SK-N-SH treated with all-trans-retinoic acid at 6 μM for 48 hours (cell line): ENCODE measurements around the gene COL15A1.

ENCODE experiments used
- ATAC-seq: fragments of 200-7000 bp; cut with Tn5 transposase; 3 replicates; pipeline ENCODE4 v1.9.1; 2020; ENCODE audit warnings: mild to moderate bottlenecking, moderate library complexity
- CSDC2 ChIP-seq: fragments of 250-450 bp; sonication (Bioruptor Pico); IDR thresholded peaks from 2 replicates; pipeline ENCODE4 v1.5.0; 2020; ENCODE audit warnings: mild to moderate bottlenecking, moderate library complexity
- CSRNP3 ChIP-seq: fragments of 250-450 bp; sonication (Bioruptor Pico); IDR thresholded peaks from 2 replicates; pipeline ENCODE4 v1.5.1; 2021; ENCODE audit warnings: mild to moderate bottlenecking, moderate library complexity
- OSR1 ChIP-seq: fragments of 250-450 bp; sonication (Bioruptor Pico); IDR thresholded peaks from 2 replicates; pipeline ENCODE4 v1.8.0; 2022; ENCODE audit warnings: moderate library complexity, mild to moderate bottlenecking, inconsistent platforms
- PATZ1 ChIP-seq: fragments of 250-450 bp; sonication (Bioruptor Pico); IDR thresholded peaks from 2 replicates; pipeline ENCODE4 v1.8.0; 2020; ENCODE audit warnings: mild to moderate bottlenecking, moderate library complexity, borderline replicate concordance
- POU6F1 ChIP-seq: fragments of 250-450 bp; sonication (Bioruptor Pico); IDR thresholded peaks from 2 replicates; pipeline ENCODE4 v1.8.0; 2021; ENCODE audit warnings: low read depth, mild to moderate bottlenecking, moderate library complexity, borderline replicate concordance
- RARB ChIP-seq: fragments of 250-450 bp; sonication (Bioruptor Pico); IDR thresholded peaks from 2 replicates; pipeline ENCODE4 v1.8.0; 2021; ENCODE audit warnings: mild to moderate bottlenecking, moderate library complexity
- SNAI2 ChIP-seq: fragments of 250-450 bp; sonication (Bioruptor Pico); IDR thresholded peaks from 2 replicates; pipeline ENCODE4 v1.5.0; 2020; ENCODE audit warnings: mild to moderate bottlenecking, moderate library complexity
- TCF4 ChIP-seq: fragments of 250-450 bp; sonication (Bioruptor Pico); IDR thresholded peaks from 2 replicates; pipeline ENCODE4 v1.8.0; 2021; ENCODE audit warnings: mild to moderate bottlenecking, moderate library complexity, borderline replicate concordance
- TSHZ2 ChIP-seq: fragments of 250-450 bp; sonication (Bioruptor Pico); IDR thresholded peaks from 2 replicates; pipeline ENCODE4 v1.5.0; 2020; ENCODE audit warnings: mild to moderate bottlenecking, moderate library complexity
- ZC3H10 ChIP-seq: fragments of 250-450 bp; sonication (Bioruptor Pico); IDR thresholded peaks from 2 replicates; pipeline ENCODE4 v1.5.1; 2021; ENCODE audit warnings: mild to moderate bottlenecking, moderate library complexity
- ZFP30 ChIP-seq: fragments of 450-650 bp; formaldehyde crosslinking; IDR thresholded peaks from 2 replicates; pipeline ENCODE4 v1.5.0; 2022; ENCODE audit warnings: mild to moderate bottlenecking, moderate library complexity
- ZNF565 ChIP-seq: fragments of 450-650 bp; formaldehyde crosslinking; conservative IDR thresholded peaks from 2 replicates; pipeline ENCODE4 v1.5.0; 2020; ENCODE audit warnings: low read depth, mild to moderate bottlenecking, moderate library complexity
- ZNF8 ChIP-seq: fragments of 450-650 bp; formaldehyde crosslinking; IDR thresholded peaks from 2 replicates; pipeline ENCODE4 v1.5.0; 2020; ENCODE audit warnings: mild to moderate bottlenecking, moderate library complexity

Gene COL15A1

GRCh38 chr9:99057665-99058625, 114.2 kb downstream of the COL15A1 start:
- no peak for TF ChIP-seq TCF4 (CRISPR knock-in tag)
- TF ChIP-seq ZC3H10 (CRISPR knock-in tag) = no peak
- TF ChIP-seq OSR1 (CRISPR knock-in tag) = no peak
- no peak for TF ChIP-seq ZNF565 (CRISPR knock-in tag)
- no peak for TF ChIP-seq ZNF8 (CRISPR knock-in tag)
- TF ChIP-seq PATZ1 (CRISPR knock-in tag) = no peak
- TF ChIP-seq POU6F1 (CRISPR knock-in tag) = no peak
- TF ChIP-seq CSRNP3 (CRISPR knock-in tag) = no peak
- TF ChIP-seq TSHZ2 (CRISPR knock-in tag) = no peak
- no peak for TF ChIP-seq RARB (CRISPR knock-in tag)
- ATAC-seq = no peak

GRCh38 chr9:99058964-99059921, 115.5 kb downstream of the COL15A1 start:
- no peak for ATAC-seq
- TF ChIP-seq PATZ1 (CRISPR knock-in tag) (no peak), ZNF8 (CRISPR knock-in tag) (no peak), TSHZ2 (CRISPR knock-in tag) (no peak), SNAI2 (CRISPR knock-in tag) (no peak), CSDC2 (CRISPR knock-in tag) (no peak), ZFP30 (CRISPR knock-in tag) (no peak), POU6F1 (CRISPR knock-in tag) (no peak), RARB (CRISPR knock-in tag) (no peak), ZNF565 (CRISPR knock-in tag) (no peak)
